Stimulated activated CD4-positive, alpha-beta T cell treated with anti-CD3 and anti-CD28 coated beads, Interleukin-15, amount 100 ng/mL, for 24 hours (primary cell): Measurements from ENCODE around the gene RAB3C.

Source experiments
- DNase-seq: peaks from one replicate; pipeline ENCODE4 v3.0.0-alpha.2; 2020

The RAB3C gene

DNA sequence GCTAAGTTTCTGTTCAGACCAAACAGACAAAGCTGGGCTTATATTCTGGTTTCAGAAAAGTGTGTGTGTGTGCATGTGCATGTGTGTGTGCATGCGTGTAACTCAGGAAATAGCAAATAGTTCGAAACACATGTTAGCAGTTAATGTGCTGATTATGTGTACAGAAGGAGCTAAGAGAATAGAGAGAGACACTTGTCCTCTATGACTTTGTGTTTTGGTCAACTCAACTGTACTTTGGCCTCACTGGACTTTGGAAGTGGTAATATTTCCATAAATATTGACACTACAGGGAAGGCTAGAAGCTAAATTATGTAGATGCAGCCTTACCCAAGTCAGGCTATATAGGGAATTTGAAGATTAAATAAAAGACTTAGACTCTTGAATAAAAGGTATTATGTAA lies 155.5 kb downstream of the RAB3C start:
- no peak for DNase-seq

DNA sequence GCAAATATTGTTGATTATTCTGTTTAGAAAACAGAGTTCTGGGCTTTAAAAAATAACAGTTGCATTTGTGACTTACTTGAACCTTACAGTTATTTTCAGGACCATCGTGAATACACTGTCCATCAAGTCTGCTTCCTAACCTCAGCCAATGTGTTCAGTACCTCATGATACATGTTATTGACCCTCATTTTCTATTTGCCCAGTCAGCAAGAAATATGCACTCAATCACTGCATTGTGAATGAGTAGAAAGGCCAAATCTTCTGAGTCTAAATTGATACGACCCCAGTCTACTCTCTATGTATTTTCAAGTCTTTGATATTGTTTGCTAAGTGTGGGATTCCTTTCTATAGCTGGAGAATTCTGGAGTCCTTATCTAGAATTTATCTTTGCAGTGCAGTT lies 156.2 kb downstream of the RAB3C start:
- DNase-seq = no peak

DNA sequence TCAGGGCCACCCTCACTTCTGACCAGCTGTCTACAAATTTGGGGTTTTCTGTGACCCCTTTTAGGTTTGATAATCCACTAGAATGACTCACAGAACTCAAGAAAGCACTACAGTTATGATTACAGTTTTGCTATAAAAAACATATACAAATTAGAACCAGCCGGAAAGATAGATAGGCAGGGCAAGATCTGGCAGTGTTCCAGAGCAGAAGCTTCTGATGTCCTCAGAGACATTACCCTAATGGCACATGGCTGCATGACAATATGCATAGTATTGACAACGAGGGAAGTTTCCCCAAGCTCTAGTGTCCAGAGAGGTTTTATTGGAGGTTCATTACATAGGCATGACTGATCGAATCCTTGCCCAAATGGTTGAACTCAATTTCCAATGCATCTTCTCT lies 158.1 kb downstream of the RAB3C start:
- no peak for DNase-seq

DNA sequence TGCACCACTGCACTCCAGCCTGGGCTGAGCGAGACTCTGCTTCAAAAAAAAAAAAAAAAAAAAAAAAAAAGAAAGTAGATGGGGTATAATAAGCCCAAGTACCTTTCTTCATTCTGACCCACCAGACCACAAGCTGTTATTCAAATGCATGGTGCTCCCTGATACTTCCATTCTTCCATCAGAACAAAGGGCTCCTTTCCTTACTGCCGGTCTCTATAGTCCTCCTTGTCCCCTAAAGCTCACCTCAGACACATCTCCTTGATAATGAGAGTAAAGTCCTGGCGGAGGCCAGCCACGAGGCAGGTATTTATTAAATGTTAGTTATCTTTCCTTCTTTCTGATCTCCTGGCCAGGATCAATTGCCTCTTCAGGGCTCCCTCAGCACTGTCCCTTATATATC lies 162.5 kb downstream of the RAB3C start:
- no peak for DNase-seq

DNA sequence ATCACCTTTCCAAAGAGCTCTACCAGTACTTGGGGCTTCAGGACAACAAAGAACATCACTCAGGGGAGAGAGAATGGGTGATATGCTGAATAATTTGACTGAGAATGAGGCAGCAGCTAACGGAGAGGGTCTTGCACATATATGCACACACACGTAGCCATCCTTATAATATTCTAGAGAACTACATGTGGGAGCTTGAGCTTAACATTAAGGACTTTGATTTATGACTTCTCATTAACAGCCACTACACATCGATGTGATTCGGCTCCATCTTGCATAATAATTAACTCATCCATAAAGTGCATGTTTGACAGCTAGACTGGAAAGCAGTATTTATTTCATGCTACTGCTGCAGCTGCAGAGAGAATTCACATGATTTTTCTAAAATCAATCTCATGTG lies 163.4 kb downstream of the RAB3C start:
- no peak for DNase-seq

DNA sequence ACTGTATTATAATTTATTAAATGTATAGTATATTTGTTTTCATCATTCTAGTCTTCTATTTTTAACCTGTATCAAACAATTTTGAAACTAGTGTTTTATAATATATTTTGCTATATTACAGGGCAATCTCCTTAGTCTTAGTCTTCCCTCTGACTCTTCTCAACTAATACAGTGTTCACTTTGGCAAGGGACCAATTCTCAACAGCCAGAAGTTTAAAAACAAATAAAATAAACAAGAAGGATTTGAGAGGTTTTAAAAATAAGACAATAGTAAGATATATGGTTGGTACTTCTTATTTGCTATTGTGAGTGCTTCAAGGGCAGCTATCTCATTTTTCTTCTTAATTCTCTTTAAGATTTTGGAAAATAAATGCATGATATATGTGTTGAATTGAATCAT lies 167.2 kb downstream of the RAB3C start:
- DNase-seq = no peak

DNA sequence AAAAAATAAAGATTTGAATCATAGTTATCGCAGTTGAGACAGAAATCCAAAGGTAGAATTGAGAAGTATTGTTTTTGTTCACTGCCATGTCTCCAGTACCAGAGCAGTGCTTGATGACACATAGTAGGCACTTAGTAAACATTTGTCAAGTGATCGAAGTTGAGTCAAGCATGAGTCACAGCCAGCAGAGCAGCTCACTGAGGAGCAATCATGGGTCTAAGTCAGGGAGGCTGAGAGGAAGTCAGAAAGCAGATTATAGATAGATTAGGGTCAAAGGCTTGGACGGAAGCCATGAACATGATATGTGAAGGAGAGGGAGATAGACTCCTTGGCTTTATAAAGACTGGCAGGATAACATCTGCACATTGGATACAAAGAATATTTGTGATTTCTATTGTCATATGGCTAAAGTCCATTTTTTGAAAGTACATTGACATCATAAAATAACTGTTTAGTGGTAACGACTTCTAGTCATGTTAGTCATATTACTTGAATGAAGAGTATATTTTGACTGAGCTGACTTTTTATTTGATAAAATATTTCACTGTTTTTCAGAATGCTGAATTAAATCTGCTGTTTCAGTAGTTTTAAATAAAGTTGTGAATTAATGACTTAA lies 168.5 kb downstream of the RAB3C start:
- peak; percentile 23 for DNase-seq

DNA sequence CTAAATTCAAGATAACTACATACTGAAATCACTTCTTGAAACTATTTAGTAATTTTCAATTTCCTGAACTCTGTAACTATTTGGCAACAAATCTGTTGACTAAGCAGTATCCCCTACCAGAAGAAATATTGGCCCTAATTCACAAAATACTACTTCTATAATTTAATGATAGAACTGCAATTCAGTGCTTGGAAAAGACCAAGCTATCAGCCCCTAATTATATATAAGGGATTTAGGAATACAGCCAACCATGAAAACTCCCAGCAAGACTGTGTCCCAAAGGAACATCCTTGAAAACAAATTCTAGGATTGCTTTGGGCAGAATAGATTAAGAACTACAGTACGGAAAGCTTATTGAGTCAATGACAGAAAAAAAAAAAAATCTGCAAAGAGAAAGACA lies 169.2 kb downstream of the RAB3C start:
- no peak for DNase-seq

DNA sequence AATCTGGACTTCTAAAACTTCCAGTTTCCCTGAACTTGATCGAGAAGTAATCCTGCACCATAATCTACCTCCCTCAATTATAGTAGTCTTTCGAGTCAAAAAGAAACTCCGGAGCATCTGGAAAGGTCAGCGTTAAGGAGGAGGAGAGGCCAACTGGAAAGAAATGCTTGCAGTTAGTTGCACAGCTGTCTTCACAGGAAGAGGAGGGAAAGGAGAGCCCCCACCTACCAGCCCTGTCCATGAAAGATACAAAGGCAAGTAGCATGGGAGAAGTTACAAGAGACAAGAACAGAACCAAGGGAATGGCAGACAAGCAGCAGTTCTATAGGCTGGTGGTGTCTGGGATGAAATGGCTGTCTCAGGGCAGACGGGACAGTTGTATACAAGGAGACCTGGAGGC lies 170.6 kb downstream of the RAB3C start:
- DNase-seq = no peak

DNA sequence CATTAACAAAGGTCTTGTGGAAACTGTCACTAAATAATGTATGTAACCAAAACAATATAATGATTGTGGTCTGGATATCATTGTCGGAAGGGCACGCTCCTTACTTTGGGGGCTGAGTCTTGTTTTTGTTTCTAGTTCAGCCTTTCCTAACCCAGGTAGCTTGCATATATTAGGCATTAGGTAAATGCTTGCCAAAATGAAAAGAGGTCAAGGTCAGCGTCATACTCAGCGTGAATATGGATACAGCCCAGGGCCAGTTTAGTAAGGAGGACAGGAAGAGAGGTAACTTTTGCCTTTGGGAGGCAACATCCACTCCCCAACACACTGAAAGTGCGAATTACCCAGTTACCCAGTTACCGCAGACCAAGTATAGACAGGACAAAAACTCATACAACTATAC lies 171.4 kb downstream of the RAB3C start:
- DNase-seq = no peak

DNA sequence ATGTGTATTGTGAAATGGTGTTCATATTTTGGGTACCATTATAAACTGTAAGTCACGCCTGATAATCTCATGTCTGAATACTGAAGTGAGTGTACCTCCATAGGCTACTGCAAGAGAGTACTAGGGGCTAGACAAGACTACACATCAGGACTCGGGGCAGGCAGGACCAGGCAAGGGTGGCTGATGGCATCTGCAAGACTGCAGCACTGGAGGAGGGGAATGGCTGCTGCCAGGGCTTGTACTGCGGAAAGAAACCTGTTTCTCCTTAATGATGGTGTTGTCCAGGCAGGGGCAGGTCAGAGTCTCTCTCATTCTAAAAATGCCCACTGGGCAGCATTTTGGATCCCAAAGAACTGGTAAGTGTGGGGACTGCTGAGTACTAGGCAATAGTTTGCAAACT lies 172.5 kb downstream of the RAB3C start:
- no peak for DNase-seq

DNA sequence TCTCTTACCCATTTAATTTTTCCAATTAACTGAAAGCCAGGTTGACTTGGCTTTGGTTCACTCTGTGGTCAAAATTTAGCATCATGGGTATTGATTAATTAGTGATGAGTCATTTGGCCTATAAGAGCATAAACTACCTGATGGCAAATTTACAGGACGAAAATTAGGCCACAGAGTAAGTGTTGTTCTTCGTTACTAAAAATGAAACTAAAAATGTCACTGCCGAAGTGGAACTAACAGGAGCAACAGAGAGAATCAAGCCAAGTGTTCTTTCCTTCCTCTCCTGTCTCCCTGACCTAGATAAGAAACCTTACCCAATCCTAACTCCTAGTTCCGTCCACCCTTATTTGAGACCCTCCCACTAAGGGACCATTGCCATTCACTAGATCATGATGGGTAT lies 176.9 kb downstream of the RAB3C start:
- DNase-seq = no peak

DNA sequence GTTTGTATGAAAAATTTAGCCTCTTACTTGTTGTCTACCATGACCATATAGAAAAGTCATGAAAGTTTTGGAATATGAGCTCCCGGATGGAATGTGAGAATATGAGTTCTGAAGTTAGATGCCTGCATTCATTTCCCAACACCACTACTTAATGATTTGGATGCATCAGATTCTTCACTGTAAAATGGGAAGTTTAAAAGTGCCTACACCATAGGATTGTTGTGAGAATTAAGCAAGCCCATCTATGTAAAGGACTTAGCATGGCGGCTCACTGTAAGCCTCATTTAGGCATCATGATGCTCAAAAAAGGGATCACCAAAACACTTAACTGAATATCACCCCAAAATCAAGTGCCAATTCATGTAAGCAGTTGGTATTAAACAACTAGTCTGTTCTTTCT lies 177.3 kb downstream of the RAB3C start:
- no peak for DNase-seq

DNA sequence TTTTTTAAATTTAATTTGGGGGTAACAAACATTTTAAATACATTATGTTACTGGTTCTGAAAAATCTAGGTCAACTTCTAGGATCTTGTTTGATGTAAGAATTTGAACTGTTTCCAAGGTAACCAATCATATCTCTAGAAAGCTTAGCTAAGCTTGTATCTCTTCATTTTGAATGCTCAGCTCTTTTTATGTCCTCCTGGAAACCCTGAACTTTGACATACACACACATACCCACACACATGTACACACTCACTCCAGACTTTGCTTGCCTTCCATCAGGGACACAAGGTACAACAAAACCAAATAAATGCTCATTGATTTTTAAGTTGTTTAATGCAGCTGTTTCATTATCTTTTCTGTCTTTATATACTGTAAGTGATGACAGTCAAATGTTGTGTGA lies 178.5 kb downstream of the RAB3C start:
- DNase-seq = no peak

DNA sequence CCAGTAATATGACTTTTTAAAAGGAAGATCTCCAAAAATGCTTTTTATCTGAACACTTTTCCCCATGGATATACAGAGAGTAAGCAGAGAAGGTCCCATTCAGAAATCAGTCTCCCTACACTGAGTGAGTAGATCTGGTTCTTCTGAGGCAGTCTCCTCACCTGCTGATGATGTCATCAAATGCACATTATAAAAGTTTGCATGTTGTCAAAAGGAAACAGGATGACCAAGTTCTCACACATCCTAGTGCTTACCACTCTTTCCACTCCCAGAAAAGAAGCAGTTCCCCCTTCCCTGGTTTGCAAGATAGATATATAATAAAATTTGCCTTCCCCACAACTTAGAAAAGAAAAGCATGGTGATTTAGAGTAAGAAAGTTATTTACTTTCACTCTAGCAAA lies 180.5 kb downstream of the RAB3C start:
- DNase-seq = no peak

DNA sequence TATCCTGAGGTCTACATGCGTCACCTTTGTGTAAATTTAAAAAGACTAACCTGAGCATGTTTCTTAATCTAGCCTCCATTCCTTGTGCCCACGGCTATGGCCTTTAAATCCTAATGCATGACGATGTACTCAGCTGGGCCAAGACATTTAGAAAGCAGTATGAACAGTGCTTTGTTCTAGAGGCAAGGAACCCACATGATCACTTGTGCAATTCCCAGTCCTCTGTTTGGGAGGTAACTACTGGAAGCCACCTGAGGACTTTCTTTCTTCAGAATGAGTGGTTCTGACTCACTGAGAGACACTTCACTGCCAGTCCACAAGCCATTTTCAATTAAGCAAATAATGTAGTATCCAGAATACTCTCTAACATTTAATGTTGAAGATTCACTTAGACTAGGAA lies 181.3 kb downstream of the RAB3C start:
- no peak for DNase-seq

DNA sequence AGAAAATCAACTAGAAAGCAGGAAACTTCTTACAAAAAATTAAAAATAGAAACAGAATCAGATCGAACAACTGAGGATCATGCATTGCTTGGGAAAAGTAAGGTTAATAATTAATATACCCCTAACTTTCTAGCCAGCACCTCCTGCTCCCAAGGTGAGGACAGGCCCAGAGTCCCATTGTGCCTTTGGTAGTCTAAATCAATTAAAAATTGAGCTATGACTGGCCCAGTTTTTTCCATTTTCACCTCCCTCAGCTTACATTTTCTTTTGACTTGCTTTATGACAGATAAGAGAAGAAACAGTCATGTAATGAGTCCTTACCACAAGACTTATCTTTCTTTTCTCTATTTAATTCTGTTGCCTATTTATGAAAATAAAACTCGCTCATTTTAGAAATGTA lies 182.2 kb downstream of the RAB3C start:
- DNase-seq = no peak

DNA sequence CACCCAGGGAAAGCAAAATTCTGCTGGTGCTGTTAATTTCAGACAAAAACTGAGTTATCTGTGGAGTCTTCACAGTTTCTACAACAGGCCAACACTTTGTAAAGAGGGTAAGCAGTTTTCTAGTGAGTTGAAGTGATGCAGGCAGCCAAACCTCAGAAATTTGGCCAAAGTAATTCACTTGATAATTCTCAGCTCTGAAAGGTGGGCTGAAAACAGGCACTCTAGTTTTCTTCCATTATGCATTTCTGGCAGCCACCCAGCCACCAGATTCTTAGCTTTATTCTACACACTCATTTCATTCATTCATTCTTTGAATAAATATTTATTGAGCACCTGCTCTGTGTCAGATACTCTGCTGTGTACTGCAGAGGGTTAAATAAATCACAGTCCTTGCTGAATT lies 184.2 kb downstream of the RAB3C start:
- DNase-seq = no peak

DNA sequence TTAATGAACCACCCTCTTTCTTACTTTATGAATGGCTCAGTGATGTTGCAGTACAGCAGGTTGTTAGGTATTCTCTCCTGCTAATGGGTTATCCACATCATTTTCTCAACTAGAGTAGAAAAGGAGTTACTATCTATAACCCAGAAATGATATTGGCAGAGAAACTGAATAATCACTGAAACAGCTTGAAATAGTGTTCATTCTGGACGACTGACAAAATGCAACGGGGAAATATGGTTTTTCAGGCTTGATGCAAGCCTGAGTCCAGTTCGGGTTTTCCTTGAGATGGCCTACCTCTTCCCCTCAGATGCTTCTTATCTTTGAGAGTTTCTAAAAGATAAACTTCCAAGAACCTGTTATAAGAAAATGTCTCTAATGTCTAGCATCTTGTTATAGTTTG lies 187.3 kb downstream of the RAB3C start:
- no peak for DNase-seq

DNA sequence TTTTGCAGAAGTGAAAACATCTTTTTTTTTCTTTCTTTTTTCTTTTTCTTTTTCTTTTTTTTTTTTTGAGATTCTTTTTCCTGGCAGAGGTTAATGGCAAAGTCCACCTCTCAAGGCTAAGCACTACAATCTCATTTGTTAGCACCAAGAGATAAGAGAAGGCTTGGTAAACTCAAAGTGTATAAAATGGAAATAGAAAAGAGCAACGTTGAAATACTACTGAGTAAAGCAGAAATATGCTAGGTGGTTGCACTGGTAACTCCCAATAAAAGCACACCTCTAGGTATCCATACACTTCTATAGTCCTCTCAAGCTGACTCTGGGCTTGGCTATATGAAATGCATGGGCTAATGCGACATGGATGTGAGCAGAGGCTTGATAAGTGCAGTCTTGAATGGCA lies 188.9 kb downstream of the RAB3C start:
- DNase-seq = no peak

DNA sequence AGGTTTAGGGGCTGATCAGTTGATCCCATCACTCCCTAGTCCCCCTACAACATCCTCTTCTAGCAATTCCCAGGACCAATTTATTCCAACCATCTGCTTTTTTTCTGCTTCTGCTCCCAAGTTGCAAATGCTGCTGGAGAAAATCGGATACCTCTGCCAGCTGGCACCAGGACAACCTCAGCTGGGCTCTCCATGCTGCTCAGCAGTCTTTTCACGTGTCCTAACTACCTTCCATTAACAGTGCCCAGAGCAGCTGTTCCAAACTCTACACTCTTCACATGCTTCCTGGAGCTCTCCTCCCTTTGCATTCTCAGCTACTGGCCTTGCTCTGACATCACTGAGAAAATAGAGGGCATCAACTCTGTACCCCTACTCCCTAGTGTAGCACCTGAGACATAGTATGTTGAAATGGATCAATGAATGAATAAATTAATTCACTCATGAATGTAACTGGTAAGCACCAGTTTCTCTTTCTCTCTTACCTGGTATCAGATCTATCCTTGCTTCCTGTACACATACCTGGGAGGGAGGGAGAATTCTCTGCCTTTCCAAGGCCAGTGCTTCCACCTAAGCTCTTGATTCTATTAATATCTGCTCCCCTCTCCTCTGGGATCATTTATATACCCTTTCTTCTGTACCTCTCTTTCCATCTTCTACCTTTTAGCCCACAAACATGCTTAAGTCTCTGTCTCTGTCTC lies 191.0 kb downstream of the RAB3C start:
- DNase-seq = no peak

DNA sequence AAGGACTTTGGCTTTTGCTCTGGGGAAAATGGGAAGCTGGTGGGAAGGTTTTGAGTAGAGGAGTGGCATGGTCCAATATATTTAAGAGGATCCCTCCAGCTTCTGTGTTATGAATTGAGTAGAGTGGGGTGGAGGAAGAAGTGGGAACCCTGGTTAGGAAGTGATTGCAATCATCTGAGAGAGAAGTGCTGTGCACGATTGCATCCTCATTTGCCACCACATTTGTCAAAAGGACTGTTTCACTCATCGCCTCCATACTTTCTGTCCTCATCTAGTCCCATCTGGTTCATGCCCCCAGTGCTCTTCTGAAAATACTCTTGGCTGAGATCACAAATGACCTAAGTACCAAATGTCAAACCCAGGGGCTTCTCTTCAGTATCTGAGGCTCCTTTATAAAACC lies 192.1 kb downstream of the RAB3C start:
- no peak for DNase-seq

DNA sequence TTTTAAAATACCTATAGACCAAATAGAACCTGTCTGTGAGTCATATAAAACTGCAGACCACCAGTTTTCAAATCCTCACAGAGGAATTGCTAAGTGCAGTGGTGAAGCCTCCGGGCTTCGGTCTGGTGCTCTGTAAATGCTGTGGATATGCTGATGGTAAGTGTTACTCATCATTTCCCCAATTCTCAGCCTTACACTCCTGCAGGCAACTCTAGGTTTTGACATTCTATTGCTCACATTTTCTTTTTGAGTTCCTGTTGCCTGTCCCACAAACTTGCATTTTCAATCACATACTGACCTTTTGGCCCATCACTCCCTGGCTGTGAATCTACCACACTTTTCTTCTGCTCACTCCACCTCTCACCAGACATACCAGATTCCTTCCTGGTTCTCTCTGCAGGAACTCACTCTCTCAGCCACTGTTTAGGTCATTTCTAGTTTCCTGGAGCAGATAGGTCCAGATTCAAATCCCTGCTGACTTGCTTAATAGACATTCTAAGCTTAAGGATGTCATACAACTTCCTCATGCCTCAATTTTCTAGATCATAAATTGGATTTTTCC lies 192.9 kb downstream of the RAB3C start:
- peak; percentile 7 for DNase-seq

DNA sequence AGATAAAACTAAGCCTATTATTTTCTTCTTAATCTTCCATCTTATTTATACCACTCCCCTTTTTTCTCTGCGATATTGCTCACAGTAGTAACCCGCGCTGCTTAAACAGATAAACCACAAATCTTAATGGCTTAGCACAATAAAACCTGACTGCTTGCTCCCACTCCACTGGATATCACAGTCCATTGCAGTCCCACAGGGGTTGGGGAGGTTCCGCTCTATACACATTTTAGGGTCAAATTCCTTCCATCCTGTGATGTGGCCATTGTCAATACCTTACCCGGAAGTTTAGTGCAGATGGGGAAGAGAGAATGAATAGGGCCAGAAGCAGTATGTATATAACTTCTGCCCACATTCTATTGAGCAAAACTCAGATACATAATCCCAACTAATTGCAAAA lies 193.7 kb downstream of the RAB3C start:
- DNase-seq = no peak

DNA sequence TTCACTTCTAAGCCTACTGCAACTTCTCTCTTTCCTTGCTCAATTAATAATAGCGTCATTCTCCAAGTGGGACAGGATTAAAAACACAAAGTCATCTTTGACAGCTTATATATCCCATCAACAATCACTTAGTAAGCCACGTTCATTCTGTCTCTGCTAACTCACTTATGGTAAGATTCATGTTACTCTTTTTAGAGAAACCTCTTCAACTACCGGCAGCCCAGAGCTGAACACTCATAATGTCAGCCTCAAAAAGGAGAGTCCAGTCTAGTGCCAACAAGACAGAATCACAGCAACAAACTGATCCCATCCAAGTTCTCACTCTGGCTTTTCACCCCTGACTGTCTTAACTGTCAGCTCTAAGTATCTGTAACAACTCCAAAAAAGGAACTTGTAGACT lies 196.0 kb downstream of the RAB3C start:
- DNase-seq = no peak
